ENCODE measurements around the gene ZNF70. TPM values are rescaled to one million over a fixed set of nuclear protein-coding genes. Genes with fewer than 3 reads are reported as not detected.

ZNF70 gene
- total and polyA plus RNA-seq, 12 donors = 0.94 to 6.1 (median 4.6) TPM

DNA sequence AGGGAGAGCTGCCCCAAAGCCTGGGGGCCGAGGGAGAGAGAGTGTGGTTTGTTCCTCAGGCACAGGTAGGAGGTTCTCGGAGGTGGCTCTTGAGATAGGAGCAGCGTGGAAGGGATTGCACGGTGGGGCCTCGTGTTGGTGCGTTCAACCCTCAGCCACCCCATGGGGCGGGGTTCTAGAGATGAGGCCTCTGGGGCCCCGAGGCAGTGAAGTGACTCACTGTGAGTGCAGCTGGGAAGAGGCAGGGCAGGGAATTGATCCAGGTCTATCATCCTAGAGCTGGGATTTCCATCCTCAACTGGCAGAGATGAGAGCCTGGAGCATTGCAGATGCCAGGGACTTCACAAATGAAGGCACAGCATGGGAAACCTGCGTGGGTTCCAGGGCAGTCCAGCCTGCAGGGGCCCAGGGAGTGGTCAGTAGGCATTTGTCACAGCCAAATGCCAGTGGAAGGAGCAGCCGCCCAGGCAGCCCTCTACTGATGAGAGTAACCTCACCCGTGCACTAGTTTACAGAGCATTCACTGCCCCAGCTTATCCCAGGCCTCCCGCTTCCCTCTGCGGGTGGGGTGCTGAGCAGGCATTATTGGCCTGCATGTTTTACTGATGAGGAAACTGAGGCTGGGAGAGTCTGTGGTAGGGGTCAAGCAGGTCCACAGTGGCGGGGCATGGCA, 30.7 kb upstream of the ZNF70 start:
- TF ChIP-seq, protein P1, sequence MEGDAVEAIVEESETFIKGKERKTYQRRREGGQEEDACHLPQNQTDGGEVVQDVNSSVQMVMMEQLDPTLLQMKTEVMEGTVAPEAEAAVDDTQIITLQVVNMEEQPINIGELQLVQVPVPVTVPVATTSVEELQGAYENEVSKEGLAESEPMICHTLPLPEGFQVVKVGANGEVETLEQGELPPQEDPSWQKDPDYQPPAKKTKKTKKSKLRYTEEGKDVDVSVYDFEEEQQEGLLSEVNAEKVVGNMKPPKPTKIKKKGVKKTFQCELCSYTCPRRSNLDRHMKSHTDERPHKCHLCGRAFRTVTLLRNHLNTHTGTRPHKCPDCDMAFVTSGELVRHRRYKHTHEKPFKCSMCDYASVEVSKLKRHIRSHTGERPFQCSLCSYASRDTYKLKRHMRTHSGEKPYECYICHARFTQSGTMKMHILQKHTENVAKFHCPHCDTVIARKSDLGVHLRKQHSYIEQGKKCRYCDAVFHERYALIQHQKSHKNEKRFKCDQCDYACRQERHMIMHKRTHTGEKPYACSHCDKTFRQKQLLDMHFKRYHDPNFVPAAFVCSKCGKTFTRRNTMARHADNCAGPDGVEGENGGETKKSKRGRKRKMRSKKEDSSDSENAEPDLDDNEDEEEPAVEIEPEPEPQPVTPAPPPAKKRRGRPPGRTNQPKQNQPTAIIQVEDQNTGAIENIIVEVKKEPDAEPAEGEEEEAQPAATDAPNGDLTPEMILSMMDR (IDR thresholded peaks at IDR 0.05) = no peak
- no peak for TF ChIP-seq POLR2A (IDR thresholded peaks at IDR 0.05)
- intact Hi-C loops (cut with DNase I) = no loop called here
- no peaks in the 10 kb centered on the region for H3K9me3 ChIP-seq (replicated peaks in 1 of 3)
- WGBS, 4 donors = 62 to 88% (median 79%) methylated on average over 8 to 14 of the region's 14 CpGs
- H3K27me3 ChIP-seq = no peaks in the 10 kb centered on the region
- DNase-seq = no peak
- no peak overlapping the region for H3K27ac ChIP-seq
- peaks cover 6 to 7% of the 10 kb centered on the region in 2 donors for H3K4me1 ChIP-seq (replicated peaks in 1 of 2)
- H3K4me3 ChIP-seq = no peak overlapping the region
- no peaks in the 10 kb centered on the region for H3K36me3 ChIP-seq (replicated peaks in 1 of 2)

DNA sequence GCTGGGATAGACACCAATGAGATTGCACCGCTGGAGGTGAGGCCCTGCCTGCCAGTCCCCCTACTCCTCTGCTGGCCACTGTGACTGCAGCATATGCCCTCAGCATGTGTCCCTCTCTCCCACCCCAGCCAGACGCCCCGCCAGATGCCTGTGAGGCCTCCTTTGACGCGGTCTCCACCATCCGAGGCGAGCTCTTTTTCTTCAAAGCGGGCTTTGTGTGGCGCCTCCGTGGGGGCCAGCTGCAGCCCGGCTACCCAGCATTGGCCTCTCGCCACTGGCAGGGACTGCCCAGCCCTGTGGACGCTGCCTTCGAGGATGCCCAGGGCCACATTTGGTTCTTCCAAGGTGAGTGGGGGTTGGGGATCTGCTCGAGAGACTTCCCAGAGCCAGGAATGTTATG, 30.2 kb upstream of the ZNF70 start:
- no peak overlapping the region for H3K27ac ChIP-seq
- H3K4me1 ChIP-seq (replicated peaks in 1 of 2) = peaks cover under 1% of the 10 kb centered on the region in 2 donors
- DNase-seq = no peak
- intact Hi-C loops (cut with DNase I) = no loop called here
- WGBS, 4 donors = 71 to 91% (median 78%) methylated on average over 11 to 15 of the region's 15 CpGs
- H3K36me3 ChIP-seq (replicated peaks in 1 of 2) = no peaks in the 10 kb centered on the region
- H3K27me3 ChIP-seq = no peaks in the 10 kb centered on the region
- H3K4me3 ChIP-seq = no peak overlapping the region
- TF ChIP-seq, protein P1 (IDR thresholded peaks at IDR 0.05) = no peak
- no peak for TF ChIP-seq POLR2A (IDR thresholded peaks at IDR 0.05)
- H3K9me3 ChIP-seq (replicated peaks in 1 of 3) = no peaks in the 10 kb centered on the region

DNA sequence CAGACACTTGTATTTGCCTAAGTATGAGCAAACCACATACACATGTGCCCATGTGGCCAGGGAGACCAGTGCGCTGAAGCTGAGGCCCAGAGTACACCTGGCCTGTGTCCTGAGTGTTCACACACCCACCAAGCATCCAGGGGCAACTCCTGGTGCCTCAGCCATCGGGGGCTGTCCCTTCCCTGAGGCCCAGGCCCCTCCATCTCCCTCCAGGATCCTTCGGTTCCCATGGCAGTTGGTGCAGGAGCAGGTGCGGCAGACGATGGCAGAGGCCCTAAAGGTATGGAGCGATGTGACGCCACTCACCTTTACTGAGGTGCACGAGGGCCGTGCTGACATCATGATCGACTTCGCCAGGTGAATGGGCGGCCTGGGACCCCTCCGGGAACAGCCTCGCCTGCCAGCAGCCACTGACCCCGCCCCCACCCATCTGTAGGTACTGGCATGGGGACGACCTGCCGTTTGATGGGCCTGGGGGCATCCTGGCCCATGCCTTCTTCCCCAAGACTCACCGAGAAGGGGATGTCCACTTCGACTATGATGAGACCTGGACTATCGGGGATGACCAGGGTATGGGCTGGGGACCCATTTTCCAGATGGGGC, 29.3 kb upstream of the ZNF70 start:
- no peak overlapping the region for H3K27ac ChIP-seq
- TF ChIP-seq POLR2A (IDR thresholded peaks at IDR 0.05) = no peak
- TF ChIP-seq, protein P1 (IDR thresholded peaks at IDR 0.05) = no peak
- 87 to 100% (median 90%) methylated on average over 1 to 20 of the region's 20 CpGs for WGBS, 4 donors
- intact Hi-C loops (cut with DNase I) = no loop called here
- no peak for DNase-seq
- no peak overlapping the region for H3K4me3 ChIP-seq
- H3K4me1 ChIP-seq (replicated peaks in 1 of 2) = no peaks in the 10 kb centered on the region
- no peaks in the 10 kb centered on the region for H3K36me3 ChIP-seq (replicated peaks in 1 of 2)
- H3K9me3 ChIP-seq (replicated peaks in 1 of 3) = no peaks in the 10 kb centered on the region
- H3K27me3 ChIP-seq = no peaks in the 10 kb centered on the region

DNA sequence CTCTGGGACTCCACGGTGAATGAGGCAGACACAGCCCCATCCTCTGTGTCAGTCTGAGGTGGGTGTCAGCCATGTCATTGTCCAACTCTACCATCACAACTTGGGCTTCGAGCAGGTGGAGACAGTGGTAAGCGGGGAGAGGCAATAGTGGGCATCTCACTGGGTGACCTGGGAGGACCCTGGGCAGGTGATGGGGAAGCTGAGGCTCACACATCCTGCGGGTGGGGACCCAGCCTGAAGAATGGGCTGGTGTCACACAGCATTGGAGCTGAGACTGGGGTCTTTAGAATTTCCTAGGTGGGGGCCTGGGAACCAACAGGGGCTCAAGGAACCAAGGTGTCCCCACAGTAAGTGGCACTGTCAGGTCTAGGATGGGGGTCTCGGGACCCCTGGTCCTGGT, 28.8 kb upstream of the ZNF70 start:
- WGBS, 4 donors = 74 to 89% (median 84%) methylated on average over 5 of the region's 5 CpGs
- Histone ChIP-seq H3K4me1 (replicated peaks in 1 of 2) (no peaks in the 10 kb centered on the region), H3K27ac (no peak overlapping the region), H3K27me3 (no peaks in the 10 kb centered on the region), H3K9me3 (replicated peaks in 1 of 3) (no peaks in the 10 kb centered on the region), H3K4me3 (no peak overlapping the region), H3K36me3 (replicated peaks in 1 of 2) (no peaks in the 10 kb centered on the region)
- TF ChIP-seq, protein P1 (IDR thresholded peaks at IDR 0.05) = no peak
- TF ChIP-seq POLR2A (IDR thresholded peaks at IDR 0.05) = no peak
- DNase-seq = no peak
- intact Hi-C loops (cut with DNase I) = no loop called here

All from adrenal gland (tissue), 12 donors.